Hair follicular keratinocyte (primary cell): ENCODE results near the gene MORN4. TPM values are rescaled to one million over a fixed set of nuclear protein-coding genes. Genes with fewer than 3 reads are reported as not detected.

ENCODE experiments used
- total RNA-seq: library from RNA; depleted of rRNA; stranded (reverse); fragments of >200 nt; gene quantifications from 2 replicates; pipeline ENCODE4 v1.2.3, GENCODE V29; 2015

The MORN4 gene
- 6.2 and 7.1 TPM in 2 replicates for total RNA-seq

GRCh38 chr10:97632949-97633884 is at the start of gene MORN4:
Gene MORN4 (minus strand): TSS chr10:97633500. CDS start chr10:97619653, 13,847 bp downstream.

GRCh38 chr10:97640174-97640867 is 7.0 kb upstream of the MORN4 start, which contains the start of gene PI4K2A:
Gene PI4K2A (plus strand): TSS chr10:97640671. CDS start chr10:97640743, 72 bp downstream.

GRCh38 chr10:97589479-97589878 is 43.8 kb downstream of the MORN4 start, which contains the start of gene C10orf62:
Gene C10orf62 (plus strand): TSS chr10:97589721. CDS start chr10:97589898, 177 bp downstream.

GRCh38 chr10:97584060-97584797 is 49.1 kb downstream of the MORN4 start, which contains the start of gene HOGA1:
Gene HOGA1 (plus strand): TSS chr10:97584389. CDS start chr10:97584704, 315 bp downstream.

GRCh38 chr10:97572214-97572989 is 60.9 kb downstream of the MORN4 start, which contains the start of gene ANKRD2:
Gene ANKRD2 (plus strand): TSS chr10:97572779. CDS start chr10:97572789, 10 bp downstream.

Other genes starting within 250 kb of the MORN4 start
- 24.8 and 27.3 TPM in 2 replicates for gene RRP12, start 232.2 kb downstream of the MORN4 start, total RNA-seq
- gene PGAM1, start 207.3 kb downstream of the MORN4 start, total RNA-seq = 506 and 725 TPM in 2 replicates
- 44.2 and 52.7 TPM in 2 replicates for gene EXOSC1, start 187.5 kb downstream of the MORN4 start, total RNA-seq
- gene ZDHHC16, start 187.3 kb downstream of the MORN4 start, total RNA-seq = 53.5 and 58.4 TPM in 2 replicates
- 96.5 and 110 TPM in 2 replicates for gene MMS19, start 135.1 kb downstream of the MORN4 start, total RNA-seq
- gene UBTD1, start 134.6 kb downstream of the MORN4 start, total RNA-seq = 25.9 and 28.3 TPM in 2 replicates
- gene ANKRD2, start 60.7 kb downstream of the MORN4 start, total RNA-seq = 1.0 and 3.0 TPM in 2 replicates
- 0.55 and 1.2 TPM in 2 replicates for gene HOGA1, start 49.1 kb downstream of the MORN4 start, total RNA-seq
- gene C10orf62, start 43.8 kb downstream of the MORN4 start, total RNA-seq = not detected in 2 replicates
- gene PI4K2A, start 7.2 kb upstream of the MORN4 start, total RNA-seq = 43.9 and 60.5 TPM in 2 replicates
- gene AVPI1, start 53.7 kb upstream of the MORN4 start, total RNA-seq = 23.0 and 23.2 TPM in 2 replicates
- gene MARVELD1, start 80.2 kb upstream of the MORN4 start, total RNA-seq = 34.8 and 42.0 TPM in 2 replicates
- 11.6 and 15.9 TPM in 2 replicates for gene ZFYVE27, start 103.6 kb upstream of the MORN4 start, total RNA-seq
- not detected in 2 replicates for gene SFRP5, start 138.5 kb upstream of the MORN4 start, total RNA-seq
- 0.46 and 0.47 TPM in 2 replicates for gene GOLGA7B, start 216.3 kb upstream of the MORN4 start, total RNA-seq